ENCODE data around the gene CD151.

Gene CD151

GRCh38 chr11:843818-844692, 11.3 kb downstream of the CD151 start:
- peak; percentile 44 for DNase-seq

- DNase-seq = no peak
Measured at GRCh38 chr11:844693-845644, 12.2 kb downstream of the CD151 start.

- DNase-seq = no peak
Measured at GRCh38 chr11:845872-846495, 13.2 kb downstream of the CD151 start.

GRCh38 chr11:846496-847098, 13.8 kb downstream of the CD151 start:
- no peak for DNase-seq

- DNase-seq = no peak
Measured at GRCh38 chr11:847876-848275, 15.1 kb downstream of the CD151 start.

GRCh38 chr11:848380-848931, 15.7 kb downstream of the CD151 start:
- no peak for DNase-seq

GRCh38 chr11:849104-849824, 16.5 kb downstream of the CD151 start:
- DNase-seq = no peak

- no peak for DNase-seq
Measured at GRCh38 chr11:849951-850774, 17.4 kb downstream of the CD151 start.

GRCh38 chr11:850775-851763, 18.3 kb downstream of the CD151 start:
- no peak for DNase-seq

GRCh38 chr11:852762-853161, 20.0 kb downstream of the CD151 start:
- no peak for DNase-seq

- DNase-seq = no peak
Measured at GRCh38 chr11:853682-854448, 21.1 kb downstream of the CD151 start.

GRCh38 chr11:854601-855329, 22.0 kb downstream of the CD151 start:
- DNase-seq = no peak

GRCh38 chr11:855330-855674, 22.6 kb downstream of the CD151 start:
- DNase-seq = no peak

- no peak for DNase-seq
Measured at GRCh38 chr11:855796-856195, 23.0 kb downstream of the CD151 start.

- no peak for DNase-seq
Measured at GRCh38 chr11:856397-856796, 23.6 kb downstream of the CD151 start.

GRCh38 chr11:858053-858761, 25.5 kb downstream of the CD151 start:
- DNase-seq = no peak

GRCh38 chr11:858762-859339, 26.1 kb downstream of the CD151 start:
- DNase-seq = no peak
